GM12801 (cell line): ENCODE data around the gene ENTPD8.

Experiments
- TF ChIP-seq, protein P1 (sequence below): IDR thresholded peaks from one replicate; pipeline ENCODE4 v1.5.1; 2011; ENCODE audit warnings: control low read depth; ENCODE audit not compliant: insufficient read length; ENCODE audit errors: extremely low read depth

Gene ENTPD8, protein sequence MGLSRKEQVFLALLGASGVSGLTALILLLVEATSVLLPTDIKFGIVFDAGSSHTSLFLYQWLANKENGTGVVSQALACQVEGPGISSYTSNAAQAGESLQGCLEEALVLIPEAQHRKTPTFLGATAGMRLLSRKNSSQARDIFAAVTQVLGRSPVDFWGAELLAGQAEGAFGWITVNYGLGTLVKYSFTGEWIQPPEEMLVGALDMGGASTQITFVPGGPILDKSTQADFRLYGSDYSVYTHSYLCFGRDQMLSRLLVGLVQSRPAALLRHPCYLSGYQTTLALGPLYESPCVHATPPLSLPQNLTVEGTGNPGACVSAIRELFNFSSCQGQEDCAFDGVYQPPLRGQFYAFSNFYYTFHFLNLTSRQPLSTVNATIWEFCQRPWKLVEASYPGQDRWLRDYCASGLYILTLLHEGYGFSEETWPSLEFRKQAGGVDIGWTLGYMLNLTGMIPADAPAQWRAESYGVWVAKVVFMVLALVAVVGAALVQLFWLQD

DNA sequence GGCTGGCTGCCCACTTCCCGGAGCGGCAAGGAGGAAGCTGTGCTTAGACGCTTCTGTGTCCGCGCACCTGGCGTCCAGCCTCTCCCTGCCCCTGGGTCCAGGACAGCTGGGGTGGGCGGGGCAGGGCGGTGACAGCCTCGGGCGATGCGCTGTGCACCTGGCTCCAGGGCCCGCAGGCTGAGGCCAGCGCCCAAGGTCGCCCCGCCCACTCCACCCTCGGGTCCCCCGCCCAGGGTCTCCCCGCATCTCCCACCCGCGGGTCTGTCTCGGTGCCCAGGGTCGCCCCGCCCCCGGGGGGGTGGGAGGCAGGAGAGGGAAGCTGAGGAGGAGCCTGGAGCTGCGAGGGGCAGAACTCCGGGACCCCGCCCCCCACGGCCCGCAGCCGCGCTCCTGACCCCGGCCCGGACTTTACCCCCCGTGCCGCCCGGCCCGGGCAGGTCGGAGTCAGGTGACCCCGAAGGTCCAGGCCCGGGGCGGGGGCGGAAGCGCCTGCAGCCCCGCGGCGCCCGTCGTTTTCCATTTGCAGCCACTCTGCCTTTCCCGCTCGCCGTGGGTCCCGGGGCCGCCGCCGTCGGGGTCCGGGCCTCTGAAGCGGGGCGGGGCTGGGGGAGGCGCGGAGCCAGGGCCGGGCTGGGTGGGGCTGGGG lies at the start of gene ENTPD8:
TSS of gene ENTPD8 (minus strand) at position 69 of the 646 bp plus-strand sequence. CDS start 3,072 bp downstream, outside the sequence.
- TF ChIP-seq, protein P1, sequence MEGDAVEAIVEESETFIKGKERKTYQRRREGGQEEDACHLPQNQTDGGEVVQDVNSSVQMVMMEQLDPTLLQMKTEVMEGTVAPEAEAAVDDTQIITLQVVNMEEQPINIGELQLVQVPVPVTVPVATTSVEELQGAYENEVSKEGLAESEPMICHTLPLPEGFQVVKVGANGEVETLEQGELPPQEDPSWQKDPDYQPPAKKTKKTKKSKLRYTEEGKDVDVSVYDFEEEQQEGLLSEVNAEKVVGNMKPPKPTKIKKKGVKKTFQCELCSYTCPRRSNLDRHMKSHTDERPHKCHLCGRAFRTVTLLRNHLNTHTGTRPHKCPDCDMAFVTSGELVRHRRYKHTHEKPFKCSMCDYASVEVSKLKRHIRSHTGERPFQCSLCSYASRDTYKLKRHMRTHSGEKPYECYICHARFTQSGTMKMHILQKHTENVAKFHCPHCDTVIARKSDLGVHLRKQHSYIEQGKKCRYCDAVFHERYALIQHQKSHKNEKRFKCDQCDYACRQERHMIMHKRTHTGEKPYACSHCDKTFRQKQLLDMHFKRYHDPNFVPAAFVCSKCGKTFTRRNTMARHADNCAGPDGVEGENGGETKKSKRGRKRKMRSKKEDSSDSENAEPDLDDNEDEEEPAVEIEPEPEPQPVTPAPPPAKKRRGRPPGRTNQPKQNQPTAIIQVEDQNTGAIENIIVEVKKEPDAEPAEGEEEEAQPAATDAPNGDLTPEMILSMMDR: no peak

DNA sequence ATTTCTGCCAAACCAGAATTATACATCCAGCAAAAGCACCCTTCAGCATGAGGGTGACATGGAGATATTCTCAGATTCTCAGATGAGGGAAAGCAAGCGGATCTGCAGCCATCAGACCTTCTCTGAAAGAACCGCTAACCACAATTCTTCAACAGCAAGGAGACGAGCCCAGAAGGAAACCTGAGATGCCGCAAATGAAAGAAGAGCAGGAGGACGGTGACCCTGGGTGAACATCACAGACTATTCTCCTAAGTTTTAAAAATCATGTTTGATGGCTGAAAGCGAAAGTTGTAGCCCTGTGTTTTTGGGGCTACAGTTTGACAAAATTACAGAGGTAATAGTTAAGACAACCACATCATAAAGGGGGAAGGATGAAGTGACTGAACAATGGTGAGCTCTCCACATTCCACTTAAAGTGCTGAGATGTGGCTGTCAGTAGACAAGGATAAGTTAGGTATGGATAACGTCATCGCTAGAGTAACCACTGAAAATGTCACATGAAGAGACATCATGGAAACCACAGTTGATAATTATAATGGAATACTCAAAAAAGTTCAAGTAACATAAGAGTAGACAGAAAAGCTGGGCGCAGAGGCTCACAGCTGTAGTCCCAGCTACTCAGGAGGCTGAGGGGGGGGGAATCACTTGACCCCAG lies 49.5 kb upstream of the ENTPD8 start:
- TF ChIP-seq, protein P1: no peak

DNA sequence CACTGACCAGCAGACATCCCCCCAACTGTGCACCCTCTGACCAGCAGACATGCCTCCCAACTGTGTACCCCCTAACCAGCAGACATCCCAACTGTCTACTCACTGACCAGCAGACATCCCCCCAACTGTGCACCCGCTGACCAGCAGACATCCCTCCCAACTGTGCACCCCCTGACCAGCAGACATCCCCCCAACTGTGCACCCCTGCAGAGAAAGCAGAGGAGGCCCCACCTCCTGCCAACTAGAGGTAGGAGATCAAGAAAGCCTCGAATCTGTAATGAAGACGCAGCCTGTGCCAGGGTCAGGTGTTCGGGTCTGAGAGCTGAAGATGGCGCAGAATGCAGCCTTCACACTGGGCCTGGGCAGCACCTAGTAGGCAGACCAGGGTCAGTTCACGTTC lies 47.7 kb upstream of the ENTPD8 start:
- TF ChIP-seq, protein P1: no peak

DNA sequence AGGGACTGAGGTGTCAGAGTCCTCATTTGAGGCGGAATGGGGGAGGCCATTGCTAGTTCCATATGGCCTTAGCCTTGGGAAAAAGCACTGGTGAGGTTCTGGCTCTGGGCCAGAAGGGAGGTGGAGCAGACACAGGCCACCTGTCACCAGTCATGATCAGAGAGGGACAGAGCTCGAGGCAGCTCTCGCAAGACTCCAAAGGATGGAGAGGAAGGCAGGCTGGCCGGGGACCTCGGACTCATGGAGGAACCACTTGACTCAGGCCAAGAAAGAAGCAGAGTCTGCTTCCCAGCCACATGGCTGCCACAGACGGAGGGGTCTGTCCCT lies 47.1 kb upstream of the ENTPD8 start:
- TF ChIP-seq, protein P1: no peak

DNA sequence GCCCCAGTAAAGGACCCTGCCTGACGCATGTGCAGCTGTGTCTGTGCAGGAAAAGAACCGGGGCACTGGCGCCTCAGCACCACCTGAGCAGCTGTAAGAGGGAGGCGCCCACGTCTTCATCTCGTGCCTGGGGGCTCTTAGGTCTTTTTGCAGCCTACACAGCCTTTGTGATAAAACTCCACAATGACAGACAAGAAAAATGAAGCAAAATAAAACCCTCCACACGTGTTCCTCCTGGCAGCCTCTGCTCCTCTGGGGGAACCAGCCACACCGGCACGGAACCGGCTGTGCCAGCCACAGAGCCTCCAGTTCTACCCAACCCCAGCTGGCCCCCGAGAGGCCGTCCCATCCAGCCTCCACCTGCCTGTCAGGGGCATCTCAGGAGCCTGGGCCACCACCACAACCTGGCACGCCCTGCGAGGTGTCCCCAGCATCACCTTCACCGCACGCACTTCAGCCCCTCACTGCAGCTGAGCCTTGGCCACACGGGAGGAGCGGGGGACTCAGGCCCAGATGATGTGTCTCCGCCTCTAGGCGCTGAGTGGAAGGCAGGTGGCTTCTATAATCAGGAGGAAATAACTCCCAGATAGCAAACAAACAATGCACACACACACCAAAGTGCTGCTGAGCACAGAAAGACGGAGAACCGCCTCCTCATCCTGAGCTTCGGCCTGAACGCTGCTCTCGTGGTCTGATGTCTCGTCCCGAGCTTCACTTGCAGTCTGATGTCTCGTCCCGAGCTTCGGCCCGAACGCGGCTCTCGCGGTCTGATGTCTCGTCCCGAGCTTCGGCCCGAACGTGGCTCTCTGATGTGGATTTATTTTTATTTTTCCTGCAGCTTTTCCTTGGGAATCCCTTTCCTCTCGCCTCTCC lies 46.5 kb upstream of the ENTPD8 start:
- TF ChIP-seq, protein P1: no peak

DNA sequence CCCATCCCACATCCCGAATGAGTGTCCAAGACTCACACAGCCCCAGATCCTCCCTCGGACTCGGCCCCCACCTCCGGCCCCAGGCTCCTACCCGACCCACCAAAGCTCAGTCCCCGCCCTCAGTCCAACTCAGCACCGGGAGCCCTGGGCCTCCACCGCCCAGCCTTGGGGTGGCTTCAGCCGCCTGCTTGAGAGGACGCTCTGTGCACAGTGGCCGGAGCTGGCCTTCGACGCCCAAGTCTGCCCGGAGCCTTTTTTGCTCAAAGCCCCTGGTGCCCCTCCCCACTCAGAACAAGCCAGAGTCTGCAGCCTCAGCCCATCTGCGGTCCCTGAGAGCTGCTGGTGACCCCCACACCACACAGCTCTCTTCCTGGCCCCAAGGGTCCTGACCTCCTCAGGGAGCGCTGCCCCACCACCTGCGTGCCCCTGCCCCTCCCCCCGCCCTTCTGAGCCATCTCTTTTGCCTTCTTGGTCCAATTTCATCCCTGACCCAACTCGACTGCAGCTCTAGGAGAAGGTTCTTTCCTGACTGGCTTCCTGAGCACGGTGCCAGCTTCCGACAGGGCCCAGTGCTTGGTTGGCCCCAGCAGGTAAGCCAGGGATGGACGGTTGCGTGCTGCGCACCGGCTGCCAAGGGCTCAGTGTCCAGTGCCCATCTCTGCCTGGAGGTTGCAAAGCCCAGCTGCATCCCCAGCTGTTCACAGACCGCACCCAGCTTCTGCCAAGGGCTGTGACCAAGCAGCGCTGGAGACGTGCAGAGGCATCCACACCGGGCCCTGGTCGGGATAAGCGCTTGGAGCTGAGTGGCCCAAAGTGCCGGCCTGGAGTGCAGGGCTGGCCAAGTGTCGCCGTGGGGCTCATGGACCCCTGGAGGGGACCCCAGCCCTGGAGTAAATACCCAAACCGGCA lies 45.6 kb upstream of the ENTPD8 start:
- TF ChIP-seq, protein P1: no peak
